Spleen (tissue), 11 donors: Measurements from ENCODE around the gene VSTM2L. TPM values are rescaled to one million over a fixed set of nuclear protein-coding genes. Genes with fewer than 3 reads are reported as not detected.

ENCODE experiments used
- DNase-seq: peaks from one replicate; pipeline ENCODE4 v3.0.0-alpha.2; 2020
- H3K27ac ChIP-seq, 8 donors: fragments of 200-600 bp; sonication (generic) in 7 of 8; 1 replicate in 4 of 8; 2 replicates in 4 of 8; pipeline versions ENCODE4 v1.5.0 to v1.8.0; 2016 to 2021; ENCODE audit warnings: inconsistent platforms in 4 of 8, mild to moderate bottlenecking in 4 of 8, moderate library complexity in 1 of 8
- H3K27me3 ChIP-seq, 7 donors: fragments of 200-600 bp; sonication (generic) in 6 of 7; replicated peaks in 1 of 7; 1 replicate in 4 of 7; 2 replicates in 3 of 7; pipeline versions ENCODE4 v1.5.0 to v1.8.0; 2016 to 2021; ENCODE audit warnings: inconsistent platforms in 3 of 7, mild to moderate bottlenecking in 1 of 7
- H3K36me3 ChIP-seq, 6 donors: fragments of 200-600 bp; sonication (generic) in 5 of 6; 1 replicate in 4 of 6; 2 replicates in 2 of 6; pipeline versions ENCODE4 v1.5.0 to v1.8.0; 2016 to 2021; ENCODE audit warnings: inconsistent platforms in 2 of 6
- H3K4me1 ChIP-seq, 6 donors: fragments of 200-600 bp; sonication (generic) in 5 of 6; 1 replicate in 3 of 6; 2 replicates in 3 of 6; pipeline versions ENCODE4 v1.5.0 to v1.8.0; 2016 to 2021; ENCODE audit warnings: inconsistent platforms in 3 of 6
- H3K4me3 ChIP-seq, 8 donors: fragments of 200-600 bp; sonication (generic) in 7 of 8; 1 replicate in 4 of 8; 2 replicates in 4 of 8; pipeline versions ENCODE4 v1.5.0 to v1.8.0; 2016 to 2021; ENCODE audit warnings: inconsistent platforms in 4 of 8, mild to moderate bottlenecking in 4 of 8, moderate library complexity in 2 of 8
- H3K9me3 ChIP-seq, 8 donors: fragments of 200-600 bp; sonication (generic) in 7 of 8; 1 replicate in 4 of 8; 2 replicates in 4 of 8; pipeline versions ENCODE4 v1.5.0 to v1.8.0; 2016 to 2021; ENCODE audit warnings: inconsistent platforms in 4 of 8
- POLR2A ChIP-seq, 3 donors: fragments of 450-650 bp; IDR thresholded peaks; one replicate each; pipeline ENCODE4 v1.5.1; 2017; ENCODE audit warnings: antibody characterized with exemption in 3 of 3, mild to moderate bottlenecking in 1 of 3
- POLR2AphosphoS5 ChIP-seq, 3 donors: sonication (generic); formaldehyde crosslinking; IDR thresholded peaks; one replicate each; pipeline ENCODE4 v1.5.1; 2017; ENCODE audit warnings: antibody characterized with exemption in 3 of 3
- WGBS, 5 donors: extraction: QIAGEN DNeasy Blood & Tissue Kit in 3 of 5; methylation state at CpG; one replicate each; pipeline versions ENCODE4 v1.1.5 to v1.1.7; 2013 to 2018; 5-methylcytosine and 5-hydroxymethylcytosine counted together
- intact Hi-C: fragments of 100-400 bp; cut with DNase I; formaldehyde crosslinking; loops from one replicate; pipeline ENCODE4 v1.15.0; 2023; ENCODE audit warnings: low total_unique reads
- polyA plus RNA-seq, 3 donors: library from polyadenylated mRNA; stranded (reverse); fragments of 200-250 nt; gene quantifications; one replicate each; pipeline ENCODE4 v1.2.1, GENCODE V29; 2013
- total RNA-seq, 7 donors: library from RNA; depleted of rRNA in 3 of 7; stranded (reverse); fragments of >200 nt in 3 of 7; fragmentation: NEBNext Ultra II Directional in 4 of 7; extraction: Animal tissue kit (Norgen Biotek cat#: 25700) in 4 of 7; gene quantifications; one replicate each; pipeline versions ENCODE4 v1.1.0 to v1.2.1, GENCODE V29; 2016 to 2021
- TF ChIP-seq, protein P1 (sequence below), 11 experiments: fragments of 200-600 bp in 7 of 11; fragments of 450-650 bp in 4 of 11; sonication (generic) in 4 of 11; IDR thresholded peaks in 8 of 11; conservative IDR thresholded peaks in 3 of 11; 1 replicate in 7 of 11; 2 replicates in 4 of 11; pipeline versions ENCODE4 v1.4.0 to v1.8.0; 2016 to 2021; ENCODE audit warnings: antibody characterized with exemption in 11 of 11, inconsistent platforms in 4 of 11, mild to moderate bottlenecking in 1 of 11
- donor health status: healthy with polysubstance abuse.
- donor health status: DM: no; HTN: no; CAD: no; lungs with moderate emphysema.
- donor health status: DM: no; HTN: no; CAD: no.
- donor health status: Bipolar disorder and iron deficiency.
- donor health status: healthy.
- donor health status: DM: no; HTN: no; CAD: no.
- donor health status: DM: yes; HTN: yes; CAD: no.

Gene VSTM2L
- total and polyA plus RNA-seq, 10 donors = 1.7 to 88.7 (median 24.6) TPM

DNA sequence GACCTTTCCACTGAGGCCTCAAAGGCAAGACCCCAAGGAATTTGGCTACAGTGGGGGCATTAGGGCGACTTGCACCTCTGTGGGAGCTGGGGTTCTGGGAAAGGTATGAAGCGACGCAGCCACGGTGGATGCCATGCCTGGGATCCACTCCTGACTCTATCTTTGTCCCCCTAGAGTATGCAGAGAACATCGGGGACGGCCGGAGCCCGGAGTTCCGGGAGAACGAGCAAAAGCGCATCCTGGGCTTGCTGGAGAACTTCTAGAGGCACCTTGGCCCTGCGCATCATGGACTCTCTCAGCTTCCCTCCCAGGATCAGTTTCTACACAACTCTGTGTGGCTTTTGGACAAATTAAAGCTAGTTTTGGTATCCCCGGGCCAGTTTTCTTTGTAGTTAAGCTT lies 31.2 kb upstream of the VSTM2L start:
- Histone ChIP-seq H3K36me3 (peaks cover 0 to 94% (median 60%) of the 10 kb centered on the region in 6 donors), H3K27me3 (no peaks in the 10 kb centered on the region), H3K27ac (no peak overlapping the region), H3K4me3 (no peak overlapping the region), H3K9me3 (no peaks in the 10 kb centered on the region), H3K4me1 (no peaks in the 10 kb centered on the region)
- WGBS, 5 donors = 93 to 98% (median 97%) methylated on average over 12 to 13 of the region's 13 CpGs
- peak; percentile 39 for DNase-seq
- TF ChIP-seq POLR2AphosphoS5 (IDR thresholded peaks at IDR 0.05) (no peak), POLR2A (IDR thresholded peaks at IDR 0.05) (no peak)
- TF ChIP-seq, protein P1, sequence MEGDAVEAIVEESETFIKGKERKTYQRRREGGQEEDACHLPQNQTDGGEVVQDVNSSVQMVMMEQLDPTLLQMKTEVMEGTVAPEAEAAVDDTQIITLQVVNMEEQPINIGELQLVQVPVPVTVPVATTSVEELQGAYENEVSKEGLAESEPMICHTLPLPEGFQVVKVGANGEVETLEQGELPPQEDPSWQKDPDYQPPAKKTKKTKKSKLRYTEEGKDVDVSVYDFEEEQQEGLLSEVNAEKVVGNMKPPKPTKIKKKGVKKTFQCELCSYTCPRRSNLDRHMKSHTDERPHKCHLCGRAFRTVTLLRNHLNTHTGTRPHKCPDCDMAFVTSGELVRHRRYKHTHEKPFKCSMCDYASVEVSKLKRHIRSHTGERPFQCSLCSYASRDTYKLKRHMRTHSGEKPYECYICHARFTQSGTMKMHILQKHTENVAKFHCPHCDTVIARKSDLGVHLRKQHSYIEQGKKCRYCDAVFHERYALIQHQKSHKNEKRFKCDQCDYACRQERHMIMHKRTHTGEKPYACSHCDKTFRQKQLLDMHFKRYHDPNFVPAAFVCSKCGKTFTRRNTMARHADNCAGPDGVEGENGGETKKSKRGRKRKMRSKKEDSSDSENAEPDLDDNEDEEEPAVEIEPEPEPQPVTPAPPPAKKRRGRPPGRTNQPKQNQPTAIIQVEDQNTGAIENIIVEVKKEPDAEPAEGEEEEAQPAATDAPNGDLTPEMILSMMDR (IDR thresholded peaks at IDR 0.05 in 8 of 11, conservative IDR thresholded peaks at IDR 0.05 in 3 of 11) = no peak
- intact Hi-C loops = no loop called here

DNA sequence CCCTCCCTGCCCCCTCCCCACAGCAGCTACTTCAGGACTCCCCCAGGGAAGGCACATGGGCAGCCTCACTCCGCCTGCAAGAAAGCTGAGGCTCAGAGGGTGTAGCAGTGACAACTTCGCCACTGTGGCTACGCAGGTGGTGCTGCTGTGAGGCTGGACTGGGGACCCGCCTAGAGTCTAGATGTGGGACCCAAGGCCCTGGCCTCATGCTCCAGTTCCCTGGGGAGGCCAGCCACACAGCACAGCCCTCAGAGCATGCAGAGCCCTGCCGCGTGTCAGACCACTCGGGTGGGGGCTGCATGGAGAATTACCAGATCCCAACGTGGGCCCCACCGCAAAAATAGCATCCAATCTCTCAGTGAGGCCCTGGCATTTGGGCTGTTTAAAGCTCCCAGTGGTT lies 30.8 kb upstream of the VSTM2L start:
- Histone ChIP-seq H3K36me3 (peaks cover 0 to 90% (median 60%) of the 10 kb centered on the region in 6 donors), H3K27ac (no peak overlapping the region), H3K9me3 (no peaks in the 10 kb centered on the region), H3K27me3 (no peaks in the 10 kb centered on the region), H3K4me3 (no peak overlapping the region), H3K4me1 (no peaks in the 10 kb centered on the region)
- intact Hi-C loops = no loop called here
- WGBS, 5 donors = 90 to 96% (median 94%) methylated on average over 6 to 9 of the region's 9 CpGs
- DNase-seq = peak; percentile 62
- peak in 1 of 3 donors; percentile 29 for TF ChIP-seq POLR2AphosphoS5 (IDR thresholded peaks at IDR 0.05)
- TF ChIP-seq, protein P1 (IDR thresholded peaks at IDR 0.05 in 8 of 11, conservative IDR thresholded peaks at IDR 0.05 in 3 of 11) = no peak

DNA sequence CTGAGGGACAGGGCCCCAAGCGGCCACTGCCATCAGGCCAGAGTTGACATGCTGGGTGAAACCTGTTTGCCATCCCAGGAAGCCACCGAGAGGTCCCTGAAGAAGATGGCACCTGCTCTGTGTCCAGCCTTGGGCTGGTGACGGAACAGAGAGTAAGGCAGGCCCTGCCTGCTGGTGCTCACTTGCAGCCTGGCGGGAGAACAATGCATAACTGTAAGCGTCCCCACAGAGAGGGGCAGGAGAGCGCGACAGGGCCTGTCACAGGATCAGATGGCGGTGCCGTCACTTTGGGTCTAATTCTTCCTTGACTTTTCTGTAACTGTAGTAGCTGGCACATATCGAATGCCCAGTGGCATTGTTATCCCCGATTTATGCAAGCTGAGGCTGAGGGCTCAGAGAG lies 29.0 kb upstream of the VSTM2L start:
- Histone ChIP-seq H3K27me3 (no peaks in the 10 kb centered on the region), H3K27ac (no peak overlapping the region), H3K4me1 (no peaks in the 10 kb centered on the region), H3K9me3 (no peaks in the 10 kb centered on the region), H3K36me3 (peaks cover 0 to 73% (median 53%) of the 10 kb centered on the region in 6 donors), H3K4me3 (no peak overlapping the region)
- WGBS, 5 donors = 92 to 98% (median 96%) methylated on average over 11 of the region's 11 CpGs
- no peak for DNase-seq
- TF ChIP-seq, protein P1 (IDR thresholded peaks at IDR 0.05 in 8 of 11, conservative IDR thresholded peaks at IDR 0.05 in 3 of 11) = no peak
- TF ChIP-seq POLR2AphosphoS5 (IDR thresholded peaks at IDR 0.05) = peak in 1 of 3 donors; percentile 24
- intact Hi-C loops = no loop called here

DNA sequence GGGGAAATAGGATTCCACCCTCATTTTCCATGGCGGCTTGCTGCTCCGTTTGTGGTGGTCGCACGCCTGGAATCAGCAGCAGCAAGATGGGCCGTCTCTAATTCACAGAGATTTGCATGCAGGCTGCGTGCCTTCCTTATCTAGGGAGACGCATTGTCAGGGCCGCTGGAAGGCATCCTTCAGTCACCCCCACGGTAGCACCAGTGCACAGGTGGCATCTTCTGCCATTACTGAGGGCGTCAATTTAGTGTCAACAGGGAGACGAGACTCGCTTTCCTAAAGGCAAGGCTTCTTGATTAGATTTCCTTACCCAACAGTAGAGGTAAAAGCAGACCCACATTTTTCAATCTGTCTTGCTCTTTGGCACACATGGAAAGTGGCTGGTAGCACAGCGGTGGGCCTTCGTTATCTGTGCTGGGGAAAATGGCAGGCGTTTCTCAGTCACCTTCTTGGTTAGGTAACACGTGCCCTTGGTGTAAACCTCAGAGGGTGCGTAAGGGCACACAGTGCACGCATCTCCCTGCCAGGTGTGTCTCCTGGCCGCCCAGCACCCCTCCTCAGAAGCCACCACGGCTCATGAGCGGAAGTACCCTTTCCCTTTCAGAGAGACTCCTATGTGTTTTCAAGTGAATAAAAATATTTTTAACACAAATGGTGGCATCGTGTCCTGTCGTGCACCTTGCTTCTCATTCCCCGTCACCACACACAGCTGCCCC lies 27.3 kb upstream of the VSTM2L start:
- H3K9me3 ChIP-seq = no peaks in the 10 kb centered on the region
- no peaks in the 10 kb centered on the region for H3K27me3 ChIP-seq
- peaks cover 0 to 2% (median under 1%) of the 10 kb centered on the region in 6 donors for H3K4me1 ChIP-seq
- DNase-seq = no peak
- intact Hi-C loops = no loop called here
- peaks cover 0 to 56% (median 44%) of the 10 kb centered on the region in 6 donors for H3K36me3 ChIP-seq
- H3K27ac ChIP-seq = no peak overlapping the region
- WGBS, 5 donors = 91 to 96% (median 92%) methylated on average over 20 to 24 of the region's 24 CpGs
- TF ChIP-seq POLR2AphosphoS5 (IDR thresholded peaks at IDR 0.05) (no peak), POLR2A (IDR thresholded peaks at IDR 0.05) (no peak)
- TF ChIP-seq, protein P1 (IDR thresholded peaks at IDR 0.05 in 8 of 11, conservative IDR thresholded peaks at IDR 0.05 in 3 of 11) = no peak
- no peak overlapping the region for H3K4me3 ChIP-seq
